Bronchial epithelial cell (primary cell): Measurements from ENCODE around the gene ZNF428. TPM values are rescaled to one million over a fixed set of nuclear protein-coding genes. Genes with fewer than 3 reads are reported as not detected.

Experiments used
- DNase-seq: peaks from one replicate; pipeline ENCODE4 v3.0.0-alpha.2; 2010; ENCODE audit warnings: low read depth
- FAIRE-seq: peaks from 2 replicates; lab custom pipeline; 2011; peaks lifted over from hg19 to GRCh38; lab: Jason Lieb, UNC
- H3K27me3 ChIP-seq: 2 replicates; pipeline ENCODE4 v1.5.1; 2011; ENCODE audit warnings: low read length; ENCODE audit not compliant: control insufficient read depth, insufficient read depth
- H3K36me3 ChIP-seq: 2 replicates; pipeline ENCODE4 v1.5.1; 2011; ENCODE audit warnings: low read length; ENCODE audit not compliant: control insufficient read depth, insufficient read depth
- H3K4me3 ChIP-seq: 2 replicates; pipeline ENCODE4 v1.5.1; 2011; ENCODE audit warnings: mild to moderate bottlenecking, low read depth, low read length, control low read depth
- CTCF ChIP-seq: IDR thresholded peaks from 2 replicates; pipeline ENCODE4 v1.5.1; 2011; ENCODE audit warnings: mild to moderate bottlenecking, moderate library complexity, low read length, control low read depth, inconsistent platforms; ENCODE audit not compliant: insufficient read depth, severe bottlenecking
- total RNA-seq: library from RNA; depleted of rRNA; stranded (reverse); fragments of >200 nt; gene quantifications from 2 replicates; pipeline ENCODE4 v1.2.1, GENCODE V29; 2014

Gene ZNF428
- total RNA-seq, 1 donor from 2014 or later = 14.5 TPM

GRCh38 chr19:43575156-43575950, 44.1 kb downstream of the ZNF428 start, which contains the start of the genes PINLYP and XRCC1:
Gene PINLYP (plus strand): TSS chr19:43575801. CDS start chr19:43577192, 1,391 bp downstream.
Gene XRCC1 (minus strand): TSS chr19:43575527. CDS start chr19:43575458, 69 bp downstream.
- TF ChIP-seq CTCF = no peak
- Histone ChIP-seq H3K27me3 (no peaks in the 10 kb centered on the region), H3K4me3 (peak within 1 kb of the TSS; percentile 91), H3K36me3 (peaks cover 1% of the 10 kb centered on the region)
- no peak for FAIRE-seq
- DNase-seq = peak; percentile 96

GRCh38 chr19:43574424-43575155, 44.8 kb downstream of the ZNF428 start:
- FAIRE-seq (no peak), DNase-seq (no peak)
- peak overlapping the region; percentile 91 for H3K4me3 ChIP-seq
- H3K27me3 ChIP-seq = no peaks in the 10 kb centered on the region
- peaks cover 1% of the 10 kb centered on the region for H3K36me3 ChIP-seq
- no peak for TF ChIP-seq CTCF

GRCh38 chr19:43572171-43572588, 47.2 kb downstream of the ZNF428 start:
- H3K36me3 ChIP-seq = peaks cover 1% of the 10 kb centered on the region
- H3K27me3 ChIP-seq = no peaks in the 10 kb centered on the region
- H3K4me3 ChIP-seq = no peak overlapping the region
- TF ChIP-seq CTCF = no peak
- FAIRE-seq (no peak), DNase-seq (no peak)

- FAIRE-seq (no peak), DNase-seq (peak; percentile 80)
- Histone ChIP-seq H3K36me3 (peaks cover 1% of the 10 kb centered on the region), H3K27me3 (no peaks in the 10 kb centered on the region), H3K4me3 (no peak overlapping the region)
- TF ChIP-seq CTCF = no peak
These were observed 49.1 kb downstream of the ZNF428 start for GRCh38 chr19:43570174-43570791.

GRCh38 chr19:43569657-43570056, 49.8 kb downstream of the ZNF428 start:
- H3K4me3 ChIP-seq = no peak overlapping the region
- FAIRE-seq = no peak

More at GRCh38 chr19:43569657-43570056, 49.8 kb downstream of the ZNF428 start:
- no peak for DNase-seq
- TF ChIP-seq CTCF = no peak
- H3K27me3 ChIP-seq = no peaks in the 10 kb centered on the region
- peaks cover 1% of the 10 kb centered on the region for H3K36me3 ChIP-seq
